ENCODE results near the gene GOLM1. TPM values are rescaled to one million over a fixed set of nuclear protein-coding genes. Genes with fewer than 3 reads are reported as not detected.

Gene GOLM1
- total RNA-seq, 2 donors from 2014 or later = 1.2 to 2.7 TPM

DNA sequence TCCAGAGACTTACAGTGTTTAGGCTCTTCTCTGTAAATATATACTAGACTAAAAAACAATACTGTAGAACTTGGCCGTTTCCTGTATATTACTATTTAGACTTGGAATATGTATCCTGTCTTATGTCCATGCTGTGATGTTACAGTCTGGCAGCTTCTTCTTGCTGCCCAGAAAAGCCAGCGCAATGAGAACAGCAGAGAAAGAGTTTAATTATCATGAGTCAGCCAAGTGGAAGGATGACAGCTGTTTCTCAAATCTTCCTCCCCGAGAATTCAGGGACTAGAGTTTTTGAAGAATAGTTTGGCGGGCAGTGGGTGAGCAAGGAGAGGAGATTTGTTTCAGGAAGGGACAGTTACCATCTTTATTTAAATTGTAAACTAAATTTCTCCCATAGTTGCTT is 120.9 kb downstream of the GOLM1 start:
- DNase-seq (no peak), ATAC-seq (replicated peaks in 1 of 2) (no peak)
- peaks cover 2% of the 10 kb centered on the region for H3K4me1 Mint-ChIP-seq (ENCODE audit: low read depth)
- H3K9me3 Mint-ChIP-seq = no peaks in the 10 kb centered on the region
- H3K27ac Mint-ChIP-seq = no peak overlapping the region
- no peaks in the 10 kb centered on the region for H3K27me3 Mint-ChIP-seq (ENCODE audit: low read depth)
- no peak overlapping the region for H3K4me3 Mint-ChIP-seq
- peaks cover 5 to 26% of the 10 kb centered on the region in 2 donors for H3K36me3 Mint-ChIP-seq (ENCODE audit: insufficient read depth in 2 of 2)

Other genes starting within 250 kb of the GOLM1 start
- 10 to 100 TPM; 25.1 to 29.0 TPM for gene NAA35, start 158.4 kb downstream of the GOLM1 start, total RNA-seq
- under 1 TPM in 1 of 2 donors, not detected in 1; 0.21 TPM for gene C9orf153, start 160.1 kb upstream of the GOLM1 start, total RNA-seq
- 10 to 100 TPM; 21.7 to 24.1 TPM for gene ISCA1, start 183.0 kb upstream of the GOLM1 start, total RNA-seq